ENCODE measurements around the gene SLC37A1. TPM values are rescaled to one million over a fixed set of nuclear protein-coding genes. Genes with fewer than 3 reads are reported as not detected.

Gene SLC37A1
- total and polyA plus RNA-seq, 8 donors, result 8.9 to 26.8 (median 10.5) TPM

DNA sequence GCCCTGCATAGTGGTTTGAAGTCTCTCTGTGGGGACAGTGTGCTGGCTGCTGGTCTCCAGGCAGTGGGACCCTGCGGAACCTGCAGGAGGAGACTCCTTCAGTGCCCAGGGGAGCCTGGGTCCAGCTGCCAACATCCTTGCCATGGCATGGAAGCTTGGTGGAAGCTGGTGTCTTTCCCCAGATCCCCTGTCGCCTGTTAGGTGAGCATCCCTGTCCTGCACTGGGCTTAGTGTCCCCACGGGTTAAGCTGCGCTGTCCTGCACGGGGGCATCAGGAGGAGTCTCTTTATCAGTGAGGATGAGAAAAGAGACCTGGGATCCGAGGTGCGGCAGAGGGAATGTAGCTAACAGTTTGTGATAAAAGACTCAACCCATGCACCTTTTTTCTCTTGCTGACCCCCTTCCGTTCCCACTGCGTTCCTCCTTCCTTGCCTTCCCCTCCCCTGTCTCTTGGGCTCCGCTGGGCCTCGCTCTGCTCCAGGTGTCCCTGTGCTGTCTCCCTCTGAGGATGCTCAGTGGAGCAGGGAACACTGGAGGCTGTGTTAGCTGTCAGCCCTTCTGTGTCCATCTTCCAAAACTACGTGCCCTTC, 59.3 kb downstream of the SLC37A1 start:
- DNase-seq, result peak in 1 of 4 donors; percentile 23
- ATAC-seq, result no peak
- TF ChIP-seq, protein P1, sequence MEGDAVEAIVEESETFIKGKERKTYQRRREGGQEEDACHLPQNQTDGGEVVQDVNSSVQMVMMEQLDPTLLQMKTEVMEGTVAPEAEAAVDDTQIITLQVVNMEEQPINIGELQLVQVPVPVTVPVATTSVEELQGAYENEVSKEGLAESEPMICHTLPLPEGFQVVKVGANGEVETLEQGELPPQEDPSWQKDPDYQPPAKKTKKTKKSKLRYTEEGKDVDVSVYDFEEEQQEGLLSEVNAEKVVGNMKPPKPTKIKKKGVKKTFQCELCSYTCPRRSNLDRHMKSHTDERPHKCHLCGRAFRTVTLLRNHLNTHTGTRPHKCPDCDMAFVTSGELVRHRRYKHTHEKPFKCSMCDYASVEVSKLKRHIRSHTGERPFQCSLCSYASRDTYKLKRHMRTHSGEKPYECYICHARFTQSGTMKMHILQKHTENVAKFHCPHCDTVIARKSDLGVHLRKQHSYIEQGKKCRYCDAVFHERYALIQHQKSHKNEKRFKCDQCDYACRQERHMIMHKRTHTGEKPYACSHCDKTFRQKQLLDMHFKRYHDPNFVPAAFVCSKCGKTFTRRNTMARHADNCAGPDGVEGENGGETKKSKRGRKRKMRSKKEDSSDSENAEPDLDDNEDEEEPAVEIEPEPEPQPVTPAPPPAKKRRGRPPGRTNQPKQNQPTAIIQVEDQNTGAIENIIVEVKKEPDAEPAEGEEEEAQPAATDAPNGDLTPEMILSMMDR (IDR thresholded peaks at IDR 0.05), result no peak
- Histone ChIP-seq H3K27me3 (no peaks in the 10 kb centered on the region), H3K9me3 (peaks cover 0 to 15% of the 10 kb centered on the region in 2 donors), H3K4me1 (peaks cover 0 to 4% of the 10 kb centered on the region in 2 donors), H3K27ac (no peak overlapping the region), H3K36me3 (peaks cover 0 to 73% of the 10 kb centered on the region in 2 donors), H3K4me3 (no peak overlapping the region)
- intact Hi-C loops (cut with DNase I), result no loop called here

DNA sequence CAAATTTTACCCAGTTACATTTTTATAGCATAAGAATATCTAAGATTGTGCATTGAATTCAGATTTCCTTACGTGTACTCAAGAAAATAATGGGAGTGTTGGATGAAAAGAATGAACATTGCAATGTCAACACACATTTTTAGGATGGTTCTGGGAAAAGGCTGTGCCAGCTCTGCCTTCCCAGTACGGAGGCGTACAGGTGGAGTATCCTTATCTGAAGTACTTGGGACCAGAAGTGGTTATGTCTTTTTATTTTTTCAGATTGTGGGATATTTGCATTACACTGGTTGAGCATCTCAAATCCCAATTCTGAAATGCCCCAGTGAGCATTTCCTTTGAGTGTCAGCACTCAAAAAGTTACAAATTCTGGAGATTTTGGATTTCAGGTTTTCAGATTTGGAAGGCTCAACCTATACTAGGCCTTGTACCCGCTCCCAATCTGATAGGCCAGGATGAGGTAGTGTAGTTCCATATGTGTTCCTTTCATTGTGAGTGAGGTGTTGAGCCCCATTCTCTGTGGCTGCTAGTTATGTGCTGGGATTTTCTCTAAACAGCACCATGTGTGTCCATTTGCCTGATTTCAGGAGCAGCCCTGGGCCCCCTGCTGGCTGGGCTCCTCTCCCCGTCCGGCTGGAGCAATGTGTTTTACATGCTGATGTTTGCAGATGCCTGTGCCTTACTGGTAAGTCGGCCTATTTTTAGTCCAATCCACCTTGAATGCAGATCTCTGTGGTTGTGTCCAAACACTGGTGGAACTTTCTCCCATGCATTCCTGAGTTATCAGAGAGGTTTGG, 60.8 kb downstream of the SLC37A1 start:
- DNase-seq, result peak in 2 of 4 donors; percentile 30 to 57
- Histone ChIP-seq H3K27ac (no peak overlapping the region), H3K4me1 (peaks cover 0 to 4% of the 10 kb centered on the region in 2 donors), H3K36me3 (peaks cover 0 to 61% of the 10 kb centered on the region in 2 donors), H3K4me3 (no peak overlapping the region), H3K27me3 (no peaks in the 10 kb centered on the region), H3K9me3 (peaks cover 0 to 15% of the 10 kb centered on the region in 2 donors)
- TF ChIP-seq, protein P1 (IDR thresholded peaks at IDR 0.05), result no peak
- peak; percentile 55 for ATAC-seq
- intact Hi-C loops (cut with DNase I), result no loop called here

DNA sequence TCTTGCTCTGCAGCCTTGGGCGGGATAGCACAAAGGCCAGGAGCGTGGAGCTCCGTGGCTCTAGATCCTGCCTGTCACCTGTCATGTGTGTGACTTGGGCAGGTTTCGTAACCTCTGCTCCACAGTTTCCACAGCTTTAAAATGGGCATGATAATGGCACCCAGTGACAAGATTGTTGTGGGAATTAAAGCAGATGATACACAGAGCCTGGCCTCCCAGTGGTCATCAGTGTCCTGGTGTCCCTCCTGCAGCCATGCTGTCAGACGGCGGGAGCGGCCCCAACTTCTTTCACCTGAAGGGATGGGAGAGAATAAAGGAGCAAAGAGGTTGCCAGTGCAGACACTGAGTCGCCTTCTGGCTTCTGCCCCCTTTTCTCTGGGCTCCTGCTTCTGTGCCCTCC, 61.5 kb downstream of the SLC37A1 start:
- Histone ChIP-seq H3K9me3 (peaks cover 0 to 15% of the 10 kb centered on the region in 2 donors), H3K4me3 (no peak overlapping the region), H3K4me1 (peaks cover 0 to 4% of the 10 kb centered on the region in 2 donors), H3K27ac (no peak overlapping the region), H3K27me3 (no peaks in the 10 kb centered on the region), H3K36me3 (peaks cover 0 to 55% of the 10 kb centered on the region in 2 donors)
- DNase-seq, result peak in 2 of 4 donors; percentile 10 to 46
- TF ChIP-seq, protein P1 (IDR thresholded peaks at IDR 0.05), result no peak
- ATAC-seq, result no peak
- intact Hi-C loops (cut with DNase I), result no loop called here

DNA sequence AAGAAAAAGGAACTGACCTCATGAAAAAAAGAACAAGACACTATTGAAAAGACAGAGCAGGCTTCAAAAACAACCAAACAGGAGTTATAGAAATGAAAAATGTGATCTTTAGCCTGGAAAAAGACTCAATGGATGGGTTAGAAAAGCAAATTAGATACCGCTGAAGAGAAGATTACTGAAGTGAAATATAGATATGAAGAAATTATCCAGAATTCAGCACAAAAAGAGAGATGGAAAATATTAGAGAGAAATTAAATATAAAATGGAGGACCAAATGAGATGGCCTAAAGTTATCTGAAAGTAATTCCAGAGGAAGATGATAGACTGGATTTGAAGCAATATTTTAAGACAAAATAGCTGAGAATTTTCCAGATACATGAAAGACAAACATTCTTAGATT, 63.0 kb downstream of the SLC37A1 start:
- intact Hi-C loops (cut with DNase I), result no loop called here
- TF ChIP-seq, protein P1 (IDR thresholded peaks at IDR 0.05), result no peak

DNA sequence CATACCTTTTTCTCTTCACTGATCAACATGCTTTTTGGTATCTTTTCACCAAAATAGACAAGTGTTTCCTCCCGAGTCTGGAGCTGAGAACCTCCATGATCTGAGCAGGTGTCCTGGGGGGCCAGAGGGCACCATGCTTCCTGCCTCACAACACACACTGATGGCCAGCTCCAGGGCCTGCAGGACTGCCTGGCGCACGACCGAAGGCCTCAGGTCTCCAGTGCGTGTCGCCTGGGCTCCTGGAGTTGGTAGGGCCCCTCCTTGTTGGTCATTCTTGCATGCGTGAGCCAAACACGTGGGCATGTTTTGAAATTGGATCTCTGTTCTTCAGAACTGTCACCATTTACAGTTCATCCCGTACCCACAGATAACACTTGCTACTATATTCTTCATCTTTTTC, 64.4 kb downstream of the SLC37A1 start:
- TF ChIP-seq, protein P1 (IDR thresholded peaks at IDR 0.05), result no peak
- H3K27ac ChIP-seq, result no peak overlapping the region
- ATAC-seq (no peak), DNase-seq (peak in 2 of 4 donors; percentile 11 to 45)
- H3K27me3 ChIP-seq, result no peaks in the 10 kb centered on the region
- H3K9me3 ChIP-seq, result peaks cover 0 to 15% of the 10 kb centered on the region in 2 donors
- H3K4me3 ChIP-seq, result no peak overlapping the region
- H3K4me1 ChIP-seq, result peaks cover 0 to 4% of the 10 kb centered on the region in 2 donors
- peaks cover 0 to 40% of the 10 kb centered on the region in 2 donors for H3K36me3 ChIP-seq
- intact Hi-C loops (cut with DNase I), result no loop called here

More for the DNA sequence above, 63.0 kb downstream of the SLC37A1 start:
- H3K27ac ChIP-seq, result no peak overlapping the region
- no peak overlapping the region for H3K4me3 ChIP-seq
- H3K9me3 ChIP-seq, result peaks cover 0 to 15% of the 10 kb centered on the region in 2 donors
- peaks cover 0 to 4% of the 10 kb centered on the region in 2 donors for H3K4me1 ChIP-seq
- H3K27me3 ChIP-seq, result no peaks in the 10 kb centered on the region
- DNase-seq (no peak), ATAC-seq (no peak)
- peaks cover 0 to 48% of the 10 kb centered on the region in 2 donors for H3K36me3 ChIP-seq
